Skeletal muscle tissue (tissue), 4 donors: Measurements from ENCODE around the gene BIN2. TPM values are rescaled to one million over a fixed set of nuclear protein-coding genes. Genes with fewer than 3 reads are reported as not detected.
"Not testable (repeated sequence)": the region's sequence is repeated elsewhere in the genome, so short reads cannot be mapped to it uniquely, and the experiment has no call there.

Experiments
- H3K27ac ChIP-seq: one replicate; pipeline ENCODE4 v1.7.0; 2013; ENCODE audit warnings: mild to moderate bottlenecking, low read depth, low read length, inconsistent platforms
- H3K27me3 ChIP-seq, 3 donors: one replicate each; pipeline ENCODE4 v1.7.0; 2013; ENCODE audit warnings: low read length in 3 of 3; ENCODE audit not compliant: control insufficient read depth in 3 of 3, insufficient read depth in 3 of 3
- H3K36me3 ChIP-seq, 3 donors: one replicate each; pipeline ENCODE4 v1.7.0; 2013; ENCODE audit warnings: low read length in 3 of 3; ENCODE audit not compliant: control insufficient read depth in 3 of 3, insufficient read depth in 3 of 3
- H3K4me1 ChIP-seq, 3 donors: one replicate each; pipeline ENCODE4 v1.7.0; 2013; ENCODE audit warnings: low read length in 3 of 3, mild to moderate bottlenecking in 3 of 3; ENCODE audit not compliant: control insufficient read depth in 3 of 3, insufficient read depth in 3 of 3
- H3K4me3 ChIP-seq, 3 donors: one replicate each; pipeline ENCODE4 v1.7.0; 2013; ENCODE audit warnings: low read length in 3 of 3
- H3K9ac ChIP-seq, 3 donors: one replicate each; pipeline ENCODE4 v1.7.0; 2013; ENCODE audit warnings: low read length in 3 of 3, mild to moderate bottlenecking in 3 of 3, moderate library complexity in 2 of 3, low read depth in 1 of 3
- H3K9me3 ChIP-seq, 3 donors: one replicate each; pipeline ENCODE4 v1.7.0; 2013; ENCODE audit warnings: low read length in 3 of 3; ENCODE audit not compliant: control insufficient read depth in 3 of 3
- total RNA-seq: library from RNA; depleted of rRNA; stranded (reverse); fragments of >200 nt; gene quantifications from one replicate; pipeline ENCODE4 v1.2.3, GENCODE V29; 2014
- donor health status: Osteomylitis.

Gene BIN2
- total RNA-seq, 1 donor from 2014 or later = 3.1 TPM

GRCh38 chr12:51293696-51294095 lies 30.3 kb downstream of the BIN2 start:
- H3K4me1 ChIP-seq = no peaks in the 10 kb centered on the region
- no peak overlapping the region for H3K4me3 ChIP-seq
- H3K27ac ChIP-seq = no peak overlapping the region
- no peaks in the 10 kb centered on the region for H3K27me3 ChIP-seq
- no peaks in the 10 kb centered on the region for H3K9me3 ChIP-seq
- H3K36me3 ChIP-seq = no peaks in the 10 kb centered on the region
- no peak overlapping the region for H3K9ac ChIP-seq

- H3K27ac ChIP-seq, H3K4me1 ChIP-seq, H3K36me3 ChIP-seq: not testable (repeated sequence)
Observed at GRCh38 chr12:51291603-51292513, 32.1 kb downstream of the BIN2 start.

GRCh38 chr12:51285843-51286242 lies 38.1 kb downstream of the BIN2 start:
- no peak overlapping the region for H3K27ac ChIP-seq
- no peaks in the 10 kb centered on the region for H3K9me3 ChIP-seq
- H3K9ac ChIP-seq = no peak overlapping the region
- no peaks in the 10 kb centered on the region for H3K36me3 ChIP-seq
- H3K4me1 ChIP-seq = no peaks in the 10 kb centered on the region
- no peak overlapping the region for H3K4me3 ChIP-seq
- no peaks in the 10 kb centered on the region for H3K27me3 ChIP-seq

More at GRCh38 chr12:51291603-51292513, 32.1 kb downstream of the BIN2 start:
- not testable (repeated sequence) for H3K4me3 ChIP-seq, H3K9ac ChIP-seq, H3K27me3 ChIP-seq, H3K9me3 ChIP-seq

- H3K9me3 ChIP-seq = no peaks in the 10 kb centered on the region
- no peak overlapping the region for H3K9ac ChIP-seq
- no peaks in the 10 kb centered on the region for H3K36me3 ChIP-seq
Observed at GRCh38 chr12:51281202-51281924, 42.6 kb downstream of the BIN2 start.

GRCh38 chr12:51275088-51275487 lies 48.9 kb downstream of the BIN2 start:
- Histone ChIP-seq H3K4me1 (peaks cover 4 to 7% (median 6%) of the 10 kb centered on the region in 3 donors), H3K9me3 (no peaks in the 10 kb centered on the region), H3K27me3 (peaks cover 0 to 20% (median 14%) of the 10 kb centered on the region in 3 donors), H3K36me3 (no peaks in the 10 kb centered on the region), H3K27ac (no peak overlapping the region), H3K9ac (no peak overlapping the region), H3K4me3 (no peak overlapping the region)

More at GRCh38 chr12:51281202-51281924, 42.6 kb downstream of the BIN2 start:
- H3K4me1 ChIP-seq = no peaks in the 10 kb centered on the region
- no peak overlapping the region for H3K4me3 ChIP-seq
- H3K27ac ChIP-seq = no peak overlapping the region
- H3K27me3 ChIP-seq = no peaks in the 10 kb centered on the region

GRCh38 chr12:51272810-51273209 lies 51.2 kb downstream of the BIN2 start:
- not testable (repeated sequence) for H3K9me3 ChIP-seq, H3K27ac ChIP-seq, H3K4me1 ChIP-seq, H3K9ac ChIP-seq, H3K4me3 ChIP-seq, H3K36me3 ChIP-seq
- H3K27me3 ChIP-seq = peaks cover 0 to 28% (median 14%) of the 10 kb centered on the region in 3 donors

- peak overlapping the region; percentile 60 to 76 (median 71) for H3K4me3 ChIP-seq
- H3K27me3 ChIP-seq = peaks cover 0 to 28% (median 14%) of the 10 kb centered on the region in 3 donors
- H3K4me1 ChIP-seq = peaks cover 4 to 7% (median 6%) of the 10 kb centered on the region in 3 donors
- no peak overlapping the region for H3K27ac ChIP-seq
- peak overlapping the region; percentile 18 to 76 (median 43) for H3K9ac ChIP-seq
- H3K9me3 ChIP-seq = no peaks in the 10 kb centered on the region
- no peaks in the 10 kb centered on the region for H3K36me3 ChIP-seq
Observed at GRCh38 chr12:51270951-51271518, 52.9 kb downstream of the BIN2 start.

GRCh38 chr12:51270067-51270950 lies 53.7 kb downstream of the BIN2 start, which contains the start of gene SMAGP:
Gene SMAGP (minus strand): TSS chr12:51270415. CDS start chr12:51269278, 1,137 bp downstream.
- Histone ChIP-seq H3K9me3 (no peaks in the 10 kb centered on the region), H3K9ac (peak within 1 kb of the TSS; percentile 18 to 76 (median 43)), H3K36me3 (no peaks in the 10 kb centered on the region), H3K27me3 (peaks cover 0 to 28% (median 14%) of the 10 kb centered on the region in 3 donors), H3K27ac (no peak within 1 kb of the TSS), H3K4me1 (peaks cover 4 to 7% (median 6%) of the 10 kb centered on the region in 3 donors), H3K4me3 (peak within 1 kb of the TSS; percentile 60 to 76 (median 71))
